ENCODE data around the gene DYRK3. TPM values are rescaled to one million over a fixed set of nuclear protein-coding genes. Genes with fewer than 3 reads are reported as not detected.

The DYRK3 gene
- total RNA-seq, 2 experiments from 2014 or later, result 9.8 to 10.9 TPM

GRCh38 chr1:206694171-206695124 is 59.1 kb downstream of the DYRK3 start:
- intact Hi-C loops (cut with micrococcal nuclease; ENCODE audit: unreplicated experiment), result no loop called here
- ChIA-PET CTCF (ENCODE audit: unreplicated experiment) (no interaction called here), POLR2A (interaction anchor here (0.6 to 0.9 kb wide), 2 partner anchors 20 to 31 kb away, joined by 3 to 4 read pairs; no protein-coding TSS in a partner anchor)
- Histone ChIP-seq H2AFZ (ENCODE audit: low read length) (no peak overlapping the region), H3K4me1 (ENCODE audit: insufficient read depth, low read length, poor library complexity, severe bottlenecking) (no peaks in the 10 kb centered on the region), H3K27ac (ENCODE audit: low read depth, low read length, poor library complexity, severe bottlenecking) (no peak overlapping the region), H3K4me3 (ENCODE audit: low read depth, low read length, poor library complexity, severe bottlenecking) (no peak overlapping the region), H3K36me3 (ENCODE audit: insufficient read depth, low read length) (no peaks in the 10 kb centered on the region), H4K20me1 (ENCODE audit: insufficient read depth, low read length) (peaks cover 7% of the 10 kb centered on the region; the same call in 1 of the 2 replicates), H3K9me2 (ENCODE audit: insufficient read depth, low read length) (no peaks in the 10 kb centered on the region), H3K4me2 (ENCODE audit: low read length) (no peak overlapping the region), H3K9me3 (ENCODE audit: low read length) (no peaks in the 10 kb centered on the region), H3K79me2 (ENCODE audit: insufficient read depth, low read depth, low read length) (no peaks in the 10 kb centered on the region)
- TF ChIP-seq EZH2phosphoT487 (IDR thresholded peaks at IDR 0.05; ENCODE audit: borderline replicate concordance, low read depth, low read length) (no peak), CTCF (conservative IDR thresholded peaks at IDR 0.05; ENCODE audit: low read length) (no peak)
- BruUV-seq (replicated peaks), result no TSS peak
- no peak for DNase-seq (ENCODE audit: low spot score)

GRCh38 chr1:206695733-206696132 is 60.4 kb downstream of the DYRK3 start:
- TF ChIP-seq EZH2phosphoT487 (IDR thresholded peaks at IDR 0.05; ENCODE audit: borderline replicate concordance, low read depth, low read length) (no peak), CTCF (conservative IDR thresholded peaks at IDR 0.05; ENCODE audit: low read length) (no peak)
- Histone ChIP-seq H3K4me1 (ENCODE audit: insufficient read depth, low read length, poor library complexity, severe bottlenecking) (no peaks in the 10 kb centered on the region), H3K36me3 (ENCODE audit: insufficient read depth, low read length) (no peaks in the 10 kb centered on the region), H2AFZ (ENCODE audit: low read length) (no peak overlapping the region), H3K27ac (ENCODE audit: low read depth, low read length, poor library complexity, severe bottlenecking) (no peak overlapping the region), H3K4me2 (ENCODE audit: low read length) (no peak overlapping the region), H3K79me2 (ENCODE audit: insufficient read depth, low read depth, low read length) (no peaks in the 10 kb centered on the region), H3K9me3 (ENCODE audit: low read length) (no peaks in the 10 kb centered on the region), H3K9me2 (ENCODE audit: insufficient read depth, low read length) (no peaks in the 10 kb centered on the region), H3K4me3 (ENCODE audit: low read depth, low read length, poor library complexity, severe bottlenecking) (no peak overlapping the region), H4K20me1 (ENCODE audit: insufficient read depth, low read length) (peaks cover 7% of the 10 kb centered on the region; the same call in 1 of the 2 replicates)
- intact Hi-C loops (cut with micrococcal nuclease; ENCODE audit: unreplicated experiment), result no loop called here
- DNase-seq (ENCODE audit: low spot score), result no peak
- POLR2A ChIA-PET, result interaction anchor here (0.9 kb wide), 1 partner anchor 32 kb away, joined by 3 read pairs; no protein-coding TSS in a partner anchor
- CTCF ChIA-PET (ENCODE audit: unreplicated experiment), result no interaction called here
- BruUV-seq (replicated peaks), result no TSS peak

All from OCI-LY7 (cell line).